ENCODE results near the gene SLC25A4. TPM values are rescaled to one million over a fixed set of nuclear protein-coding genes. Genes with fewer than 3 reads are reported as not detected.

Gene SLC25A4
- total RNA-seq, 2 donors from 2014 or later = 19.5 to 22.0 TPM

GRCh38 chr4:185128272-185129119 lies 14.6 kb upstream of the SLC25A4 start:
- Histone ChIP-seq H3K9me3 (ENCODE audit: control insufficient read depth, low read length) (no peaks in the 10 kb centered on the region), H3K9ac (ENCODE audit: extremely low read depth, low read length, poor library complexity, severe bottlenecking) (no peak overlapping the region), H3K27ac (ENCODE audit: low read depth, low read length) (no peak overlapping the region), H3K4me1 (ENCODE audit: control insufficient read depth, insufficient read depth, low read length) (no peaks in the 10 kb centered on the region), H3K27me3 (ENCODE audit: control insufficient read depth, insufficient read depth, low read length, poor library complexity, severe bottlenecking) (peaks cover 26% of the 10 kb centered on the region), H3K36me3 (ENCODE audit: control insufficient read depth, insufficient read depth, low read length) (no peaks in the 10 kb centered on the region), H3K4me3 (ENCODE audit: low read length) (peak overlapping the region; percentile 73)
- DNase-seq = peak; percentile 85
- Mint-ChIP-seq H3K27ac (no peak overlapping the region), H3K27me3 (ENCODE audit: insufficient read depth) (peaks cover 32% of the 10 kb centered on the region), H3K36me3 (ENCODE audit: low read depth) (no peaks in the 10 kb centered on the region), H3K9me3 (peaks cover 17% of the 10 kb centered on the region), H3K4me1 (no peaks in the 10 kb centered on the region), H3K4me3 (peak overlapping the region; percentile 63)
- 3 to 5% methylated on average over 40 to 74 of the region's 74 CpGs for WGBS, 2 experiments (ENCODE audit: insufficient coverage in 1 of 2, insufficient read length in 1 of 2)
- peak; percentile 58 for TF ChIP-seq CTCF (conservative IDR thresholded peaks at IDR 0.05)

- Mint-ChIP-seq H3K9me3 (peaks cover 4% of the 10 kb centered on the region), H3K4me3 (no peak overlapping the region), H3K4me1 (no peaks in the 10 kb centered on the region), H3K27ac (no peak overlapping the region), H3K27me3 (ENCODE audit: insufficient read depth) (peaks cover 6% of the 10 kb centered on the region), H3K36me3 (ENCODE audit: low read depth) (no peaks in the 10 kb centered on the region)
- Histone ChIP-seq H3K4me1 (ENCODE audit: control insufficient read depth, insufficient read depth, low read length) (no peaks in the 10 kb centered on the region), H3K4me3 (ENCODE audit: low read length) (no peak overlapping the region), H3K9ac (ENCODE audit: extremely low read depth, low read length, poor library complexity, severe bottlenecking) (no peak overlapping the region), H3K9me3 (ENCODE audit: control insufficient read depth, low read length) (no peaks in the 10 kb centered on the region), H3K27ac (ENCODE audit: low read depth, low read length) (no peak overlapping the region), H3K27me3 (ENCODE audit: control insufficient read depth, insufficient read depth, low read length, poor library complexity, severe bottlenecking) (no peaks in the 10 kb centered on the region), H3K36me3 (ENCODE audit: control insufficient read depth, insufficient read depth, low read length) (no peaks in the 10 kb centered on the region)
- DNase-seq = no peak
- 67 to 75% methylated on average over 2 to 3 of the region's 3 CpGs for WGBS, 2 experiments (ENCODE audit: insufficient coverage in 1 of 2, insufficient read length in 1 of 2)
- peak; percentile 91 for TF ChIP-seq CTCF (conservative IDR thresholded peaks at IDR 0.05)
Measured at GRCh38 chr4:185134307-185134869, 8.7 kb upstream of the SLC25A4 start.

GRCh38 chr4:185137233-185137925 lies 5.7 kb upstream of the SLC25A4 start:
- Histone ChIP-seq H3K9ac (ENCODE audit: extremely low read depth, low read length, poor library complexity, severe bottlenecking) (no peak overlapping the region), H3K4me1 (ENCODE audit: control insufficient read depth, insufficient read depth, low read length) (peaks cover under 1% of the 10 kb centered on the region), H3K9me3 (ENCODE audit: control insufficient read depth, low read length) (no peaks in the 10 kb centered on the region), H3K27ac (ENCODE audit: low read depth, low read length) (no peak overlapping the region), H3K4me3 (ENCODE audit: low read length) (no peak overlapping the region), H3K27me3 (ENCODE audit: control insufficient read depth, insufficient read depth, low read length, poor library complexity, severe bottlenecking) (no peaks in the 10 kb centered on the region), H3K36me3 (ENCODE audit: control insufficient read depth, insufficient read depth, low read length) (no peaks in the 10 kb centered on the region)
- peaks cover 1% of the 10 kb centered on the region for H3K4me1 Mint-ChIP-seq
- no peaks in the 10 kb centered on the region for H3K36me3 Mint-ChIP-seq (ENCODE audit: low read depth)
- H3K27ac Mint-ChIP-seq = no peak overlapping the region
- TF ChIP-seq CTCF (conservative IDR thresholded peaks at IDR 0.05) = no peak
- H3K27me3 Mint-ChIP-seq (ENCODE audit: insufficient read depth) = no peaks in the 10 kb centered on the region
- WGBS, 2 experiments (ENCODE audit: insufficient coverage in 1 of 2, insufficient read length in 1 of 2) = 94 to 95% methylated on average over 22 to 24 of the region's 24 CpGs
- H3K4me3 Mint-ChIP-seq = no peak overlapping the region
- no peaks in the 10 kb centered on the region for H3K9me3 Mint-ChIP-seq
- no peak for DNase-seq
